Measurements from ENCODE around the gene AAK1.

GRCh38 chr2:69615078-69615625 is 28.4 kb downstream of the AAK1 start:
- TF ChIP-seq CTCF (IDR thresholded peaks at IDR 0.05; ENCODE audit: low read depth, low read length, poor library complexity, severe bottlenecking) (no peak), EZH2phosphoT487 (IDR thresholded peaks at IDR 0.05; ENCODE audit: borderline replicate concordance, low read length) (no peak)

Data from DOHH2 (cell line).